H1 (cell line): Measurements from ENCODE around the gene YARS1. TPM values are rescaled to one million over a fixed set of nuclear protein-coding genes. Genes with fewer than 3 reads are reported as not detected.

Experiments used
- CTCF ChIP-seq, 3 experiments: IDR thresholded peaks; 1 replicate in 2 of 3; 2 replicates in 1 of 3; pipeline versions ENCODE4 v1.5.1 to v1.6.1; 2011; ENCODE audit warnings: low read length in 3 of 3, mild to moderate bottlenecking in 3 of 3, inconsistent platforms in 2 of 3, low read depth in 1 of 3, moderate library complexity in 1 of 3; ENCODE audit not compliant: insufficient read depth in 1 of 3; ENCODE audit errors: control extremely low read depth in 1 of 3
- MAFK ChIP-seq: IDR thresholded peaks from 2 replicates; pipeline ENCODE4 v1.6.1; 2012; ENCODE audit warnings: low read depth, mild to moderate bottlenecking, improper control_type of control experiment, low read length
- RFX5 ChIP-seq: IDR thresholded peaks from 2 replicates; pipeline ENCODE4 v1.6.1; 2011; ENCODE audit warnings: low read depth, low read length, improper control_type of control experiment, borderline replicate concordance
- TAF7 ChIP-seq: optimal IDR thresholded peaks from 2 replicates; pipeline ENCODE3; 2011; ENCODE audit warnings: low read depth, mild to moderate bottlenecking, inconsistent platforms, low read length, moderate library complexity, borderline replicate concordance
- TEAD4 ChIP-seq: IDR thresholded peaks from 2 replicates; pipeline ENCODE4 v1.6.1; 2012; ENCODE audit warnings: low read depth, low read length, inconsistent platforms, mixed read lengths
- polyA plus RNA-seq, 7 experiments: library from polyadenylated mRNA; depleted of rRNA in 3 of 7; stranded (reverse) in 5 of 7; unstranded in 2 of 7; fragments of >200 nt in 5 of 7; fragments of 200-250 nt in 2 of 7; gene quantifications; 1 replicate in 5 of 7; 2 replicates in 1 of 7; 4 replicates in 1 of 7; pipeline versions ENCODE4 v1.2.1 to v1.2.3, GENCODE V29; 2011 to 2013; ENCODE audit warnings: missing spikeins in 2 of 7, mixed read lengths in 2 of 7
- total RNA-seq: library from RNA; stranded (reverse); fragmentation: NEBNext Ultra II Directional; extraction: Animal tissue kit (Norgen Biotek cat#: 25700); gene quantifications from 2 replicates; pipeline ENCODE4 v1.2.1, GENCODE V29; 2021

YARS1 gene
- total and polyA plus RNA-seq, 2 of the 8 experiments (the other 6 are each of a cell fraction or from before 2014, with no cell fraction given), result 47.1 to 226 TPM

DNA sequence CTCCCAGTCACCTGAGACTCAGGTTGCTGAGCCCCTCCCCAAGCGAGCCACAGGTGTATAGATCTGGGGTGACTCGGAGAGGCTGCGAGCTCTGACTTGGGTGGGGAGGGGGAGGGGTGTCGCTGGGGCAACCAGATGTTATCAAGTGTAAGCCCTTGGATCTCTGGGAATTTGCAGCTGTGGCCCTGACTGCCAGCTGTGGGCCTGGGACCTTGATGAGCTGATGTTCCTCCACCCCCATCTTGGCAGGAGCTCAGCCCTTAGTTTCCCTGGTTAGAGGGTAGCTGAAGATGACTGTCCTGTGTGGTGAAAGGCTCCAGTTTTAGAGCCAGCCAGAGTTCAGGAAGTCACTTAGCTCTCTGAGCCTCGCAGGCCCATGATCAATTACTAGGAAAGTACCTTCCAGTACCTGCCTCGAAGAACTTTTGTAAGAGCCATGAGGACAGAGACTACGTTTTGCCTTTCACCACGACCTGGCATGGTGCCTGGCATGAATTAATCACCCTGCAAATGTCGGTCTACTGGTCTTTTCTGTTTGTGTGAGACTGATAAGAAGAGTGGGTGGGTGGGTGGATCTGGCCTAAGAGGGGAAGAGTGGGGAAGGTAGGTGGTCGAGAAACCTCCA is 55.8 kb downstream of the YARS1 start (continued):
- TF ChIP-seq CTCF (IDR thresholded peaks at IDR 0.05; ENCODE audit: control extremely low read depth in 1 of 3, insufficient read depth in 1 of 3, low read depth in 1 of 3, low read length in 3 of 3) (0 out of 4 replicates have a peak, but pooled peaks of 1 of the 3 experiments have one; percentile 1), TEAD4 (0 out of 2 replicates have a peak, but pooled peaks have one; percentile 36), TAF7 (no peak), MAFK (no peak), RFX5 (no peak)
